CD4-positive, alpha-beta T cell treated with Interleukin-2 at 100 ng/mL for 4 hours (primary cell): ENCODE results near the gene NOS1.

Experiments used
- DNase-seq: peaks from one replicate; pipeline ENCODE4 v3.0.0-alpha.2; 2020; ENCODE audit warnings: low spot score

NOS1 gene

GRCh38 chr12:117329756-117330155 is 31.7 kb downstream of the NOS1 start:
- DNase-seq: no peak

GRCh38 chr12:117328556-117329100 is 32.8 kb downstream of the NOS1 start:
- DNase-seq: no peak

GRCh38 chr12:117322428-117322827 is 39.0 kb downstream of the NOS1 start:
- no peak for DNase-seq

GRCh38 chr12:117321572-117321971 is 39.9 kb downstream of the NOS1 start:
- DNase-seq: no peak

GRCh38 chr12:117318591-117318990 is 42.8 kb downstream of the NOS1 start:
- DNase-seq: no peak

- DNase-seq: no peak
These were observed 45.1 kb downstream of the NOS1 start for GRCh38 chr12:117316336-117316735.

- DNase-seq: no peak
These were observed 47.5 kb downstream of the NOS1 start for GRCh38 chr12:117313926-117314325.

- no peak for DNase-seq
These were observed 48.7 kb downstream of the NOS1 start for GRCh38 chr12:117312770-117313169.

GRCh38 chr12:117309276-117309925 is 52.0 kb downstream of the NOS1 start:
- no peak for DNase-seq

- no peak for DNase-seq
These were observed 61.3 kb downstream of the NOS1 start for GRCh38 chr12:117300174-117300573.

GRCh38 chr12:117298648-117299225 is 62.7 kb downstream of the NOS1 start:
- DNase-seq: no peak

GRCh38 chr12:117298191-117298590 is 63.2 kb downstream of the NOS1 start:
- DNase-seq: no peak

- no peak for DNase-seq
These were observed 67.2 kb downstream of the NOS1 start for GRCh38 chr12:117294189-117294603.

GRCh38 chr12:117293510-117293909 is 67.9 kb downstream of the NOS1 start:
- no peak for DNase-seq

- no peak for DNase-seq
These were observed 68.7 kb downstream of the NOS1 start for GRCh38 chr12:117292688-117293087.

GRCh38 chr12:117284140-117284539 is 77.3 kb downstream of the NOS1 start:
- no peak for DNase-seq

GRCh38 chr12:117282490-117282889 is 78.9 kb downstream of the NOS1 start:
- no peak for DNase-seq

GRCh38 chr12:117280019-117280680 is 81.3 kb downstream of the NOS1 start:
- no peak for DNase-seq

GRCh38 chr12:117279606-117280005 is 81.8 kb downstream of the NOS1 start:
- no peak for DNase-seq

- DNase-seq: no peak
These were observed 83.6 kb downstream of the NOS1 start for GRCh38 chr12:117277875-117278274.

GRCh38 chr12:117273091-117273490 is 88.3 kb downstream of the NOS1 start:
- no peak for DNase-seq

- no peak for DNase-seq
These were observed 88.7 kb downstream of the NOS1 start for GRCh38 chr12:117272690-117273089.

GRCh38 chr12:117262749-117263148 is 98.7 kb downstream of the NOS1 start:
- no peak for DNase-seq
